HG03342 (cell line): ENCODE results near the gene ADGRG4.
A peak's percentile ranks its signal among the peaks of the same experiment; 100 is the strongest.
"Not testable (repeated sequence)": the region's sequence is repeated elsewhere in the genome, so short reads cannot be mapped to it uniquely, and the experiment has no call there.

Experiments
- ATAC-seq: cut with Tn5 transposase; IDR thresholded peaks from one replicate; pipeline ENCODE4 v1.9.1; 2021; ENCODE audit warnings: mild to moderate bottlenecking, moderate library complexity; ENCODE audit not compliant: unreplicated experiment

The ADGRG4 gene

GRCh38 chrX:136386173-136386572 lies 85.4 kb downstream of the ADGRG4 start:
- ATAC-seq: no peak

- no peak for ATAC-seq
Measured at GRCh38 chrX:136386826-136387225, 86.1 kb downstream of the ADGRG4 start.

DNA sequence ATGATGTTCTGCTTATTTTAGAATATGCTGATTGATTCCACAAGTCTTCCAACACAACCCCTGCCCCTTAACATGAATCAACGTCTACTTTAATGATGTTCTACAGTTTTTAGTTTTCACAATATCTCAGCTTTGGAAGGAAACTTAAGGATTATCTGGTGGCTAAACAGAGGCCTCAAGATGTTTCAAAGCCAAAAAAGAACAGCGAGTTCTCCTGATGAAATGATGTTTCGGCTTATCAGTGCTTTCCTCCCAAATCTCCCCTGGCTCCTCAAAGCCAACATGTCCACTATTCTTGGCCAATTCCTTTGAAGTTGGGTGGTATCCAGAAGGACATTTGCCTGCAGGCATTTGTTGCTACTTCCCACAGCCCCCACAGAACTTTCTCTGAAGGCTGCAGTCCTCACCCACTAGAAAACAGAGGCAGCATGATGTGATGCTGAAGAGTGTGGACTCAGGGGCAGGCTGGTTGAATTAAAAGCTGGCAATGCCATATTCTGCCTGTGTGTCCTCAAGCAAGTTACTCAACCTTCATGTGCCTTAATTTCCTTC lies 87.3 kb downstream of the ADGRG4 start:
- ATAC-seq: no peak

- ATAC-seq: no peak
Measured at GRCh38 chrX:136390921-136391320, 90.2 kb downstream of the ADGRG4 start.

GRCh38 chrX:136395271-136395670 lies 94.5 kb downstream of the ADGRG4 start:
- no peak for ATAC-seq

- no peak for ATAC-seq
Measured at GRCh38 chrX:136397001-136397400, 96.2 kb downstream of the ADGRG4 start.

GRCh38 chrX:136405126-136405525 lies 104.4 kb downstream of the ADGRG4 start:
- ATAC-seq: no peak

DNA sequence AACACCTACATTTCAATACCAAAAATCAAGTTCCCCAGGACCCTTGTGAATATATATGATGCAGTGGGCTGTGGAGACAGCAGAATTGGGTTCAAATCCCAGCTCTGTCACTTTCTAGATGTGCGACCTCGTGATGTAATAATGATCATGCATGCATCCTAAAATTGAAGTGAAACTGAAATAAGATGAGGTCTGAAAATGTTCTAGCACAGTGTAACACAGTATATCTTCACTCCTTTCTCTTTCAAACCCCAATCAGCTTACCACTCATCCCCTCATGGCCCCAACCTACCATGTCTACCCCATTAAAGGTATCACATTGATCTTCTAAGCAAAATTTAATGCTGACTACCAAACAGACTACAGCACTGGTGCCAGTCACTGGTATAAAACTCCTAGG lies 117.0 kb downstream of the ADGRG4 start:
- peak; percentile 63 for ATAC-seq

- no peak for ATAC-seq
Measured at GRCh38 chrX:136421338-136421737, 120.6 kb downstream of the ADGRG4 start.

DNA sequence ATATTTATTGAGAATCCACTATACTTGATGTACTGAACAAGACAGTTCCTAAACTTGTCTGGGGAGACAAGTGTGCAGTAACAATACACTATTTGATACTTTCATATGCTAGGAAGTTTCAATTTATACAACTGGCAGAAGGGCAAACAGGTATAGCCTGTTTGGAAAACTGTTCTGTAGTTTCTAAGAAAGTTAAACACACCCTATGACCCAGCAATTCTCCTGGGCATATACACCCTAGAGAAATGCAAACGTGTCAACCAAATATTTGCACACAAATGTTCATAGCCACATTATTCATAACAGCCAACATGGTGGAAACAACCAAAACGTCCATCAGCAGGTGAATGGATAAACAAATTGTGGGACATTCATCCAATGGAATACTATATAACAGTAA lies 123.0 kb downstream of the ADGRG4 start:
- ATAC-seq: no peak

- ATAC-seq: no peak
Measured at GRCh38 chrX:136425996-136426395, 125.2 kb downstream of the ADGRG4 start.

- ATAC-seq: no peak
Measured at GRCh38 chrX:136431625-136432024, 130.9 kb downstream of the ADGRG4 start.

GRCh38 chrX:136437774-136438173 lies 137.0 kb downstream of the ADGRG4 start:
- ATAC-seq: no peak

DNA sequence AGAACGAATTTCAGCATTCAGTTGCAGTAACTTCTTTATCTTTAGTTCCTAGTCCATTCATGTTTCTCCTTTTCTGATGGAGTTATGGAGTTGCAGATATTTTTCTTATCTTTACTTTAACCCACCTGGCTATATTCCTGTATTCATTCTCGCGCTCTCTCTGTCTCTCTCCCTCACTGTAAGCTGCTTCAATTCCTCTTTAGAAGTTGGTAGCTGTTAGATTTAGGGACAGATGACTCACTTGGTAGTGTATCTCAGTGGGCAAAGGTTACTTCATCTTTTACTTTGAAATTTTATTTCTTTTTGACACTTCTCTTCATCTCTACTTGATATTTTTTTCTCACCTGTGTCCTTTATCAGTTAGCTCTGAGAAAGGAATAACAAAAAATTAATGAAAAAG lies 137.4 kb downstream of the ADGRG4 start:
- ATAC-seq: no peak

GRCh38 chrX:136445674-136446073 lies 144.9 kb downstream of the ADGRG4 start:
- not testable (repeated sequence) for ATAC-seq

- ATAC-seq: no peak
Measured at GRCh38 chrX:136446208-136446607, 145.4 kb downstream of the ADGRG4 start.

DNA sequence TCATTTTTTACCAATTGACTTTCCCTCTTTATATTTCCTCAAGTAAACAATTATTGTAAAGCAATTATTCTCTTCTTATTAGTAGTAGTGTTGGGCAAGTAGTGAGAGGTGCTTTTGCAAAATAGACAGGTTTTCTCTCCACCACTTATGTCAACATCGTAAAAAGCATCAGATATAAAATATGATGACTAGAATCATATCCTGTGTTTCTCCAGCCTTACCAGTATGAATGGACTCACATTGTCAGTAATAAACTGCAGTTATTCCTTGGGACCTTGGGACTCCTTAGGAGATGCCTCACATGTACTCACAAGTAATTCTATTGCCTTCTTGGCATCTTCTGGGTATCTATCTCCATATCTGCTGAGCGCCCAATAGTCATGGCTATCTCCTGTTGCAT lies 146.5 kb downstream of the ADGRG4 start:
- no peak for ATAC-seq

DNA sequence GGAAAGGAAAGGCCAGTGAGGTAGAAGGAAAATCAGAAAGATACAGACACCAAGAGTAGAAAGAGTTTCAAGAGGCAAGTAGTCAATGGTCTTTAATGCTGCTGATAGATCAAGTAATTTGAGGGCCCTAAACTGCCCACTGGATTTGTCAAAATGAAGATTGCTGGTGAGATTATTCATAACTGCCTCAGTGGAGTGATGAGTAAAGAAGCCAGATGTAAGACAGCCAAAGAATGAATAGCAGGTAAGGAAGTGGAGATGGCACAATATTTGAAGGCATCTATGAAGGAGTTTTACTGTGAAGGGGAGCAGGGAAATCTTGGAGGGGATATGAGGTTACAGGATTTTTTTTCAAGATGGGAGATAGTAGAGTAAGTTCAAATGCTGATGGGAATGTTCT lies 147.2 kb downstream of the ADGRG4 start:
- ATAC-seq: no peak

DNA sequence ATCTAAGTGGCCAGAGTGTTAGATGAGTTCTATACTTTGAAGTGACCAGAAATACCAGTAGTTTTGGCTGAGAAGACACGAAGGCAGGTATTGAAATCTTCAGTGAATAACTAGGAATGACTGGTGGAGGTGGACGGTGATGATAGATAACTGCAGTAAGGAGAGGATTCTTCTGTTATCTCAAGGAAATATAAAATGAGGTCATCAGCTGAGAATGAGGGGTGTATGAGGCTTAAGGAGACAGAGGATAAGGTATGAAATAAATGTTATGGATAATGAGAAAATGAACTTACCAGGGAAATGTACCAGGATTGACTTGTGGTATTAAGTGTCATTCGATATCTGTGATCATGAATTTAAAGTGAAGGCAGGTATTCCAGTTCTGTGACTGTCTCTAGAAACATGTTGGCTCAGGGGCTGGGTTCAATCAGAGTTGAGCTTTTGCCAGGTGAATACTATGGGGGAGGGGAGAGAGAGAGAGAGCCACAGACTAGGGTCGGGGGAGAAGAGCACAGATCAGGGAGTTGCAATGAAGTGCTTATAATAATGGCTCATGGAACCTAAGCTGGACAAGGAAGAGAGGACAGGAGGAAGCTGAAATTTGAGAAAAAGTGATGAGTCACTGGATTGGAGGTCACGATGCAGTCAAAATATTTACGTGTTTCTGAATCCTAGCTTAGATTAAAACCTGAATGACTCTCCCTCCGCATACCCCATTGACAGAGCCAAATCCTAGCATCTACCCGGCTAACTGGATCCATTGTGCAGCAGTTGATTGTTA lies 149.5 kb downstream of the ADGRG4 start:
- no peak for ATAC-seq

- ATAC-seq: no peak
Measured at GRCh38 chrX:136452614-136453013, 151.9 kb downstream of the ADGRG4 start.

DNA sequence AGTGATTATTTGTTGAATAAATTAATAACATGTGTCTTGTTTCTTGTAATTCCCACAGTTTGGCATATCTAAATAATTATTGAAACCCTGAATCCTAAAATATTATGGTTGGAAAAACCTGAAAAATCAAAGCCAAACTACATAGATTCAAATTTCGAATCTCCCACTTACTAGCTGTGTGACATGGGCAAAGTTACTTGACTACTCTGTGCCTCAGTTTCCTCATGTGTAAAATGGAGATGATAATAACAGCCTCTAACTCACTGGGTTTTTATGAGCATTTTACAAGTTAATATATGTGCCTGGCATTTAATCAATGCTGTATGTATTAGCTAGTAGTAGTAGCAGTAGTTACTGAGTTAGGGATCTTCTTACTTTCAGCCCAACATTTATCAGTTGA lies 152.4 kb downstream of the ADGRG4 start:
- ATAC-seq: no peak

DNA sequence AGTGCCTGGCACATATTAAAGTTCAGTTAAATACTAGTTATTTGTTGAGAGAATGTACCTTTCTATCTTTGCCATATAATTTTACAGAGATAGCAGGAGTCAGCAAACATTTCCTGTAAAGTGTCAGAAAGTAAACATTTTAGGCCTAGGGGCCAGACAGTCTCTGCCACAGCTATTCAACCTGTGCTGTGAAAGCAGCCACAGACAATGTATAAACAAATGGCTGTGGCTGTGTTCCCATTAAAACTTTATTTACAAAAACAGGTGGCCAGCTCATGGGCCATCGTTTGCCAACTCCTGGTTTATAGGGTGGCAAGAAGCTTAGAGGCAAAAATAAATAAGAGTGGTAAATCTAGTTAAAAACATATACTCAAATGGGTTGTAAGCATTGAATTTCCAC lies 153.0 kb downstream of the ADGRG4 start:
- no peak for ATAC-seq

GRCh38 chrX:136456133-136456532 lies 155.4 kb downstream of the ADGRG4 start:
- no peak for ATAC-seq
